Measurements from ENCODE around the gene NRG2.

NRG2 gene

GRCh38 chr5:140042643-140043507 lies at the start of gene NRG2:
TSS of gene NRG2 (minus strand) at chr5:140043299.
- DNase-seq: peak; percentile 19

- no peak for DNase-seq
Measured at GRCh38 chr5:140090251-140090650, 47.2 kb upstream of the NRG2 start.

GRCh38 chr5:140084541-140084940 lies 41.4 kb upstream of the NRG2 start:
- DNase-seq: no peak

GRCh38 chr5:140083650-140084049 lies 40.6 kb upstream of the NRG2 start:
- DNase-seq: no peak

GRCh38 chr5:140083120-140083519 lies 40.0 kb upstream of the NRG2 start:
- DNase-seq: no peak

GRCh38 chr5:140076788-140077187 lies 33.7 kb upstream of the NRG2 start:
- no peak for DNase-seq

- DNase-seq: no peak
Measured at GRCh38 chr5:140076142-140076541, 33.0 kb upstream of the NRG2 start.

GRCh38 chr5:140075371-140075770 lies 32.3 kb upstream of the NRG2 start:
- DNase-seq: no peak

- DNase-seq: no peak
Measured at GRCh38 chr5:140073296-140073695, 30.2 kb upstream of the NRG2 start.

- DNase-seq: no peak
Measured at GRCh38 chr5:140072812-140073211, 29.7 kb upstream of the NRG2 start.

GRCh38 chr5:140060816-140061215 lies 17.7 kb upstream of the NRG2 start:
- DNase-seq: no peak

GRCh38 chr5:140058212-140058932 lies 15.3 kb upstream of the NRG2 start:
- DNase-seq: no peak

GRCh38 chr5:140056880-140057279 lies 13.8 kb upstream of the NRG2 start:
- no peak for DNase-seq

GRCh38 chr5:140055152-140055551 lies 12.1 kb upstream of the NRG2 start:
- no peak for DNase-seq

- DNase-seq: no peak
Measured at GRCh38 chr5:140054086-140054689, 11.1 kb upstream of the NRG2 start.

GRCh38 chr5:140051950-140052349 lies 8.9 kb upstream of the NRG2 start:
- no peak for DNase-seq

- DNase-seq: no peak
Measured at GRCh38 chr5:140049713-140050112, 6.6 kb upstream of the NRG2 start.

GRCh38 chr5:140049205-140049604 lies 6.1 kb upstream of the NRG2 start:
- no peak for DNase-seq

- no peak for DNase-seq
Measured at GRCh38 chr5:140044041-140044440, 942 bp upstream of the NRG2 start.

- no peak for DNase-seq
Measured at GRCh38 chr5:140043508-140043872, 391 bp upstream of the NRG2 start.

GRCh38 chr5:140042393-140042642 lies 781 bp downstream of the NRG2 start:
- no peak for DNase-seq

GRCh38 chr5:140041492-140042392 lies 1.4 kb downstream of the NRG2 start:
- DNase-seq: no peak

GRCh38 chr5:140041099-140041491 lies 2.0 kb downstream of the NRG2 start:
- DNase-seq: no peak
